GM23338 (cell line): Measurements from ENCODE around the gene FOXD2.

Experiments
- EZH2 ChIP-seq: fragments of 200-600 bp; sonication (generic); IDR thresholded peaks from one replicate; pipeline ENCODE4 v1.8.0; 2017; ENCODE audit warnings: antibody characterized with exemption, mild to moderate bottlenecking, low read depth; ENCODE audit not compliant: unreplicated experiment
- TF ChIP-seq, protein P1 (sequence below), 2 experiments: fragments of 200-600 bp in 1 of 2; sonication (generic) in 1 of 2; conservative IDR thresholded peaks; 2 replicates each; pipeline versions ENCODE4 v1.5.1 to v1.6.1; 2016 to 2017; ENCODE audit warnings: antibody characterized with exemption in 2 of 2, low read depth in 2 of 2, mild to moderate bottlenecking in 2 of 2, moderate library complexity in 1 of 2

DNA sequence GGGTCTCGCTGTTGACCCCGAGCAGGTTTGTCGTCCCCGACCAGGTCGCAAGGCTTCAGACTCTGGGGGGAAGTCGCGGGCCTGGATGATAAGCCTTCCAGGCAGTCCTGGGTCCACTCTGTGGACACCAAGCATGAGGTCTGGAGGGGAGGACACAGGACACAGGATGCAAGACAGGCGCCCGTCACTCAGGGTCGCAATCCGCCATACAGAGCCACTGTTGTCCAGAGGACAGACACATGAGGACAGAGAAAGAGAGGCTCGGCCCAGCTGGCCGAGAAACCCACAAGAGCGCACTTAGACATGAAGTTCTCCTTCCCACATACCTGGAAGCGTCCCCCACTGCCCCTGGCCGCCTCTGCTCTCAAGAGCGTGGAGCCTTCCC, 4.8 kb upstream of the FOXD2 start:
- TF ChIP-seq, protein P1, sequence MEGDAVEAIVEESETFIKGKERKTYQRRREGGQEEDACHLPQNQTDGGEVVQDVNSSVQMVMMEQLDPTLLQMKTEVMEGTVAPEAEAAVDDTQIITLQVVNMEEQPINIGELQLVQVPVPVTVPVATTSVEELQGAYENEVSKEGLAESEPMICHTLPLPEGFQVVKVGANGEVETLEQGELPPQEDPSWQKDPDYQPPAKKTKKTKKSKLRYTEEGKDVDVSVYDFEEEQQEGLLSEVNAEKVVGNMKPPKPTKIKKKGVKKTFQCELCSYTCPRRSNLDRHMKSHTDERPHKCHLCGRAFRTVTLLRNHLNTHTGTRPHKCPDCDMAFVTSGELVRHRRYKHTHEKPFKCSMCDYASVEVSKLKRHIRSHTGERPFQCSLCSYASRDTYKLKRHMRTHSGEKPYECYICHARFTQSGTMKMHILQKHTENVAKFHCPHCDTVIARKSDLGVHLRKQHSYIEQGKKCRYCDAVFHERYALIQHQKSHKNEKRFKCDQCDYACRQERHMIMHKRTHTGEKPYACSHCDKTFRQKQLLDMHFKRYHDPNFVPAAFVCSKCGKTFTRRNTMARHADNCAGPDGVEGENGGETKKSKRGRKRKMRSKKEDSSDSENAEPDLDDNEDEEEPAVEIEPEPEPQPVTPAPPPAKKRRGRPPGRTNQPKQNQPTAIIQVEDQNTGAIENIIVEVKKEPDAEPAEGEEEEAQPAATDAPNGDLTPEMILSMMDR (conservative IDR thresholded peaks at IDR 0.05; ENCODE audit: low read depth in 2 of 2), result no peak
- peak; percentile 77 for TF ChIP-seq EZH2
